ENCODE measurements around the gene F2R.

DNA sequence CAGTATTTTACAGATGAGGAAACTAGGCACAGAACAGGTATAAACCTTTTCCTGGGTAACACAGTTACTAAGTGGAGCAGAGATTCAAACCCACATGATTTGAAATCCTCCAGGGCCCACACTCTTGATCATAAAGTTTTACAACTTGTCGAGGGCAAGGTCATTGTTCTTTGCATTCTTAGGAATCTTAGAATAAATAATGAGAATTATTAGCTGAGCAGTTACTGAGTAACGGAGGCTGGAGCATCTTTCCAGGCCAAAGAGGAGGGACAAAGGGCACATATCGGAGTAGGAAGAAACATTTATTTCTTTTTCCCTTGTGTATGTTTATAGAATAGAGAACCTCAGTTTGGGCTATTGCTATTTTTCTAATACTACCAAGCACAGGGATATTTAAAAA is 27.1 kb upstream of the F2R start:
- TF ChIP-seq, protein P1, sequence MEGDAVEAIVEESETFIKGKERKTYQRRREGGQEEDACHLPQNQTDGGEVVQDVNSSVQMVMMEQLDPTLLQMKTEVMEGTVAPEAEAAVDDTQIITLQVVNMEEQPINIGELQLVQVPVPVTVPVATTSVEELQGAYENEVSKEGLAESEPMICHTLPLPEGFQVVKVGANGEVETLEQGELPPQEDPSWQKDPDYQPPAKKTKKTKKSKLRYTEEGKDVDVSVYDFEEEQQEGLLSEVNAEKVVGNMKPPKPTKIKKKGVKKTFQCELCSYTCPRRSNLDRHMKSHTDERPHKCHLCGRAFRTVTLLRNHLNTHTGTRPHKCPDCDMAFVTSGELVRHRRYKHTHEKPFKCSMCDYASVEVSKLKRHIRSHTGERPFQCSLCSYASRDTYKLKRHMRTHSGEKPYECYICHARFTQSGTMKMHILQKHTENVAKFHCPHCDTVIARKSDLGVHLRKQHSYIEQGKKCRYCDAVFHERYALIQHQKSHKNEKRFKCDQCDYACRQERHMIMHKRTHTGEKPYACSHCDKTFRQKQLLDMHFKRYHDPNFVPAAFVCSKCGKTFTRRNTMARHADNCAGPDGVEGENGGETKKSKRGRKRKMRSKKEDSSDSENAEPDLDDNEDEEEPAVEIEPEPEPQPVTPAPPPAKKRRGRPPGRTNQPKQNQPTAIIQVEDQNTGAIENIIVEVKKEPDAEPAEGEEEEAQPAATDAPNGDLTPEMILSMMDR (IDR thresholded peaks at IDR 0.05): no peak
- TF ChIP-seq POLR2A (IDR thresholded peaks at IDR 0.05): no peak
- TF ChIP-seq EP300 (IDR thresholded peaks at IDR 0.05): no peak
